DOHH2 (cell line): ENCODE measurements around the gene KCNIP4.

Source experiments
- EZH2phosphoT487 ChIP-seq: fragments of 200-600 bp; sonication (generic); IDR thresholded peaks from 2 replicates; pipeline ENCODE4 v1.6.1; 2017; ENCODE audit warnings: borderline replicate concordance, mild to moderate bottlenecking, antibody characterized with exemption, low read length, moderate library complexity, mixed read lengths
- TF ChIP-seq, protein P1 (sequence below): fragments of 200-600 bp; sonication (generic); IDR thresholded peaks from one replicate; pipeline ENCODE4 v1.5.1; 2014; ENCODE audit warnings: antibody characterized with exemption, mild to moderate bottlenecking, low read depth, low read length; ENCODE audit not compliant: poor library complexity, severe bottlenecking

DNA sequence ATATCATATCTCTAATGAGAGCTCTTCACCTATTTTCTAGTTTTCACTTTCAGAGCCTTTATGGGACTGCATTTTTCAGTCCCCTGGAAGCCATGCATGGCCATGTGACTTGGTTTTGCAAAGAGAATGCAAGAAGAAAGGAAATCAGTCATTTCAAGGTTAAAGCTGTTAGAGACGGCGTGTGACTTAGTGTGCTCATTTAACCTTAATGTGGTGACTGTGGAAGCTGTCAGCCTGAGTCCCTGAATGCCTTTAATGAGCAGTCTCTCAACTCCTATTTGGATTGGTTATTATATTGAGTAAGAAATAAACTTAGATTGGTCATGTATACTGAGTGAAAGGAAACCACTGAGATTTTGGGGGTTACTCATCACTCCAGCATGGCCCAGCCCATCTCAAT is 212.7 kb downstream of the KCNIP4 start:
- TF ChIP-seq, protein P1, sequence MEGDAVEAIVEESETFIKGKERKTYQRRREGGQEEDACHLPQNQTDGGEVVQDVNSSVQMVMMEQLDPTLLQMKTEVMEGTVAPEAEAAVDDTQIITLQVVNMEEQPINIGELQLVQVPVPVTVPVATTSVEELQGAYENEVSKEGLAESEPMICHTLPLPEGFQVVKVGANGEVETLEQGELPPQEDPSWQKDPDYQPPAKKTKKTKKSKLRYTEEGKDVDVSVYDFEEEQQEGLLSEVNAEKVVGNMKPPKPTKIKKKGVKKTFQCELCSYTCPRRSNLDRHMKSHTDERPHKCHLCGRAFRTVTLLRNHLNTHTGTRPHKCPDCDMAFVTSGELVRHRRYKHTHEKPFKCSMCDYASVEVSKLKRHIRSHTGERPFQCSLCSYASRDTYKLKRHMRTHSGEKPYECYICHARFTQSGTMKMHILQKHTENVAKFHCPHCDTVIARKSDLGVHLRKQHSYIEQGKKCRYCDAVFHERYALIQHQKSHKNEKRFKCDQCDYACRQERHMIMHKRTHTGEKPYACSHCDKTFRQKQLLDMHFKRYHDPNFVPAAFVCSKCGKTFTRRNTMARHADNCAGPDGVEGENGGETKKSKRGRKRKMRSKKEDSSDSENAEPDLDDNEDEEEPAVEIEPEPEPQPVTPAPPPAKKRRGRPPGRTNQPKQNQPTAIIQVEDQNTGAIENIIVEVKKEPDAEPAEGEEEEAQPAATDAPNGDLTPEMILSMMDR, result no peak
- no peak for TF ChIP-seq EZH2phosphoT487
